Adrenal gland (tissue), 5 donors: ENCODE data around the gene UBE2O.

Experiments
- POLR2A ChIP-seq, 2 donors: fragments of 450-650 bp; IDR thresholded peaks; one replicate each; pipeline ENCODE4 v1.6.1; 2017; ENCODE audit warnings: antibody characterized with exemption in 2 of 2, mild to moderate bottlenecking in 2 of 2, moderate library complexity in 1 of 2
- TF ChIP-seq, protein P1 (sequence below), 6 experiments: fragments of 450-650 bp in 4 of 6; fragments of 200-600 bp in 2 of 6; sonication (generic) in 1 of 6; IDR thresholded peaks; 1 replicate in 5 of 6; 2 replicates in 1 of 6; pipeline versions ENCODE4 v1.5.1 to v1.8.0; 2016 to 2021; ENCODE audit warnings: antibody characterized with exemption in 6 of 6, mild to moderate bottlenecking in 2 of 6, moderate library complexity in 1 of 6
- donor health status: DM: no; HTN: no; CAD: no.

DNA sequence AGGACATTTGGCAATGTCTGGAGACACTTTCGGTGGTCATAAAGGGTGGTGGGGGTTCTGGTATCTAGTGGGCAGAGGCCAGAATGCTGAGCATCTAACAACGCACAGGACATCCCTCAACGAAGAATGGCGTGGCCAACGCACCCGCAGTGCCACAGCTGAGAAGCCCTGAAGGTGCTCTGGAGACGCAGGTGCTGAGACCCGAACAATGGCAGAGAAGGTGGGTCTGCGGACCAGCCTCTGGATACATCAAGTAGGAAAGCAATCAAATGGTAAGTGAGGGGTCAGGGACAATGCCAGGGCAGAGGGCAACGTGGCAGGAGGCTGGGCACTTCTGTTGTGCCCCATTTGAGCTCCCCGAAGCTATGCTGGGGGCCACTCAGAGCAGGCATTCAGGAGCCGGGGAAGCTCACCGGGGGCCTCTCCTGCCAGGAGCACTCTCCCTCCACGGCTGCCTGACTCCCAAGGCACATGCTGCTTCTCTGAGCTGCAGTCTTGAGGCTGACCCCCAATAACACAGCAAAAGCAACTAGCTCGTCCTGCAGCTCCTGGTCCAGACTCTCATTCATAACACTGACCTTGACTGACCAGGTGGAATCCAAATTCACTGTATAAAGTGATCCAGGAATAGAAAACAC lies 42.5 kb downstream of the UBE2O start:
- TF ChIP-seq, protein P1, sequence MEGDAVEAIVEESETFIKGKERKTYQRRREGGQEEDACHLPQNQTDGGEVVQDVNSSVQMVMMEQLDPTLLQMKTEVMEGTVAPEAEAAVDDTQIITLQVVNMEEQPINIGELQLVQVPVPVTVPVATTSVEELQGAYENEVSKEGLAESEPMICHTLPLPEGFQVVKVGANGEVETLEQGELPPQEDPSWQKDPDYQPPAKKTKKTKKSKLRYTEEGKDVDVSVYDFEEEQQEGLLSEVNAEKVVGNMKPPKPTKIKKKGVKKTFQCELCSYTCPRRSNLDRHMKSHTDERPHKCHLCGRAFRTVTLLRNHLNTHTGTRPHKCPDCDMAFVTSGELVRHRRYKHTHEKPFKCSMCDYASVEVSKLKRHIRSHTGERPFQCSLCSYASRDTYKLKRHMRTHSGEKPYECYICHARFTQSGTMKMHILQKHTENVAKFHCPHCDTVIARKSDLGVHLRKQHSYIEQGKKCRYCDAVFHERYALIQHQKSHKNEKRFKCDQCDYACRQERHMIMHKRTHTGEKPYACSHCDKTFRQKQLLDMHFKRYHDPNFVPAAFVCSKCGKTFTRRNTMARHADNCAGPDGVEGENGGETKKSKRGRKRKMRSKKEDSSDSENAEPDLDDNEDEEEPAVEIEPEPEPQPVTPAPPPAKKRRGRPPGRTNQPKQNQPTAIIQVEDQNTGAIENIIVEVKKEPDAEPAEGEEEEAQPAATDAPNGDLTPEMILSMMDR (IDR thresholded peaks at IDR 0.05) = no peak
- TF ChIP-seq POLR2A (IDR thresholded peaks at IDR 0.05) = no peak
